Adrenal gland (tissue), 12 donors: ENCODE data around the gene SNX20. TPM values are rescaled to one million over a fixed set of nuclear protein-coding genes. Genes with fewer than 3 reads are reported as not detected.

ENCODE experiments used
- DNase-seq, 7 donors: peaks; one replicate each; pipeline ENCODE4 v3.0.0-alpha.2; 2019 to 2020
- H3K27ac ChIP-seq, 5 donors: fragments of 200-600 bp; sonication (generic) in 4 of 5; 1 replicate in 3 of 5; 2 replicates in 2 of 5; pipeline versions ENCODE4 v1.5.1 to v1.8.0; 2016 to 2020; ENCODE audit warnings: mild to moderate bottlenecking in 1 of 5
- H3K27me3 ChIP-seq: fragments of 200-600 bp; 2 replicates; pipeline ENCODE4 v1.8.0; 2021
- H3K36me3 ChIP-seq, 2 donors: fragments of 200-600 bp; replicated peaks in 1 of 2; 1 replicate in 1 of 2; 2 replicates in 1 of 2; pipeline versions ENCODE4 v1.5.1 to v1.8.0; 2018 to 2022
- H3K4me1 ChIP-seq, 2 donors: fragments of 200-600 bp; replicated peaks in 1 of 2; 1 replicate in 1 of 2; 2 replicates in 1 of 2; pipeline versions ENCODE4 v1.5.1 to v1.8.0; 2018 to 2021
- H3K4me3 ChIP-seq, 4 donors: fragments of 200-600 bp; sonication (generic) in 3 of 4; one replicate each; pipeline ENCODE4 v1.5.1; 2016 to 2018
- H3K9me3 ChIP-seq, 3 donors: fragments of 200-600 bp; sonication (generic) in 1 of 3; replicated peaks in 1 of 3; 1 replicate in 2 of 3; 2 replicates in 1 of 3; pipeline versions ENCODE4 v1.5.1 to v1.8.0; 2016 to 2021
- POLR2A ChIP-seq, 2 donors: fragments of 450-650 bp; IDR thresholded peaks; one replicate each; pipeline ENCODE4 v1.6.1; 2017; ENCODE audit warnings: antibody characterized with exemption in 2 of 2, mild to moderate bottlenecking in 2 of 2, moderate library complexity in 1 of 2
- WGBS, 4 donors: extraction: QIAGEN DNeasy Blood & Tissue Kit in 2 of 4; methylation state at CpG; one replicate each; pipeline versions ENCODE4 v1.1.5 to v1.1.7; 2013 to 2017; 5-methylcytosine and 5-hydroxymethylcytosine counted together
- intact Hi-C, 2 donors: fragments of 100-400 bp; cut with DNase I; formaldehyde crosslinking; loops; one replicate each; pipeline versions ENCODE4 v1.14.1 to v1.15.0; 2022 to 2023
- polyA plus RNA-seq, 3 donors: library from polyadenylated mRNA; stranded (reverse); fragments of 200-250 nt in 2 of 3; fragments of 350-450 nt in 1 of 3; fragmentation: Illumina TruSeq in 1 of 3; extraction: RNeasy Lipid Tissue Mini Kit (QIAGEN cat#74804) in 1 of 3; gene quantifications; one replicate each; pipeline ENCODE4 v1.2.3, GENCODE V29; 2013 to 2014
- total RNA-seq, 9 donors: library from RNA; depleted of rRNA in 4 of 9; stranded (reverse); fragments of >200 nt in 4 of 9; fragments of 120-200 nt in 1 of 9; fragmentation: NEBNext Ultra II Directional in 1 of 9; extraction: Animal tissue kit (Norgen Biotek cat#: 25700) in 1 of 9; gene quantifications; one replicate each; pipeline versions ENCODE4 v1.1.0 to v1.2.4, GENCODE V29; 2013 to 2023
- TF ChIP-seq, protein P1 (sequence below), 6 experiments: fragments of 450-650 bp in 4 of 6; fragments of 200-600 bp in 2 of 6; sonication (generic) in 1 of 6; IDR thresholded peaks; 1 replicate in 5 of 6; 2 replicates in 1 of 6; pipeline versions ENCODE4 v1.5.1 to v1.8.0; 2016 to 2021; ENCODE audit warnings: antibody characterized with exemption in 6 of 6, mild to moderate bottlenecking in 2 of 6, moderate library complexity in 1 of 6
- donor health status: healthy with polysubstance abuse.
- donor health status: Bipolar disorder and iron deficiency.
- donor health status: DM: yes; HTN: yes; CAD: no.
- donor health status: DM: no; HTN: no; CAD: no.
- donor health status: DM: no; HTN: no; CAD: no.
- donor health status: DM: yes; HTN: yes; CAD: no.

The SNX20 gene
- total and polyA plus RNA-seq, 12 donors = 0.12 to 4.0 (median 2.6) TPM

DNA sequence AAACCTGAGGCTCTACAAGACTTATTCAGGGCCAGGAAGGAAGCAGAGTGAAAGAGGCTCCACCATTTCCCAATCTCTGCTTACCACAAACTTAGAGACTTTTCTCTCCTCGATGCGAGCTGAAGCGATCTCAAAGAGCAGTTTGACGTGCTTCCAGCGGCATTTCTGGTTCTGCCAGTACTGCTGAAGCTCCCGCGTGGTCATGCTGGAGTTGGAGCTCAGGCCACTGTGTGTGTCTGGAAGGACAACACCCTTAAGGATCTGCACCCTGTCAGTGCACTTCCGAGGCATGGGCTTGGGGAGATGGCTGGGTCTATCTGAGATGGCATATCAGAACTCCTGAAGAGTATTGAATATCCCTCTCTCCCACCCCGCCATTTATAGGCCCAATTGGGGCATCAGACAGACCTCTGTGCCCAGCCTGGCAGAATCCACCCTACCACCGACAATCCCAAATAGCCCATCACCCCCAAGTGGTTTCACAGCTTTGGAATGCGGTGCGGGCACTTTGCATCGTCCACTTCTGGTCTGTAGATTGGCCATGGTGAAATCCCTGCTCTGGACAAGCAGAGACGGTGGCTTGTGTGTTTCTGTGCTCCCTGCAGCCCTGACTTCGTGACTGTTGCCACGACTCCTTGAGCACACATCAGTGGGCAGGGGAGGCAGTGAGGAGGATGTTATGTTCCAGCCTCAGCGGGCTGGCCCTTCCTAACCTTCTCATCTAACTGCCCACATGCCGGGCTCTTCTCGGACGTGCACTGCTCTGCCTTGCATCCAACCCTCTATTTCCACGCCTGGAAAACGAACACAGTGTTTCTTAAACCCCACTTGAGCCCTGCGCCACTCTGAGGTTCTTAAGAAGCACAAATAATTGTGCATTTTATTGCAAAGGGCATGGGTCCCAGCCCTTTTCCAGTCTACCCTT lies 5.2 kb downstream of the SNX20 start:
- WGBS, 4 donors = 78 to 89% (median 88%) methylated on average over 21 to 23 of the region's 23 CpGs
- intact Hi-C loops = no loop called here
- H3K4me1 ChIP-seq = no peaks in the 10 kb centered on the region

DNA sequence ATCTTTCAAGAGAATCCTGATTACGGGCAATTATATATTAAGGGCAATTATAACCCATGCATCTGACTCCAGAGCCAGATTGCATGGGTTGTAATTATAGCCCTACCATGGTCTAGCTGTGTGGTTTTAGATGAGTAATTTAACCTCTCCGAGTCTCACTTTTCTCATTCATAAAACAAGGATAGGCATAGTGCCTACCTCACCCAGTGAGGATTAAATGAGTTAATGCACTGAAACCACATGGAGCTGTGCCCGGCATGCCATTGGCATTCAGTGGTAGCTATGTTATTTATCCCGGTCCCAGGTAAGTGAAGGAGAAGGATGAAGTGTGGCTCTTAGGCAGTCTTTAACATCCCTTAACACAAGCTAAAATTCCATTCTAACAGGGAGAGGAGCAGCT lies 6.3 kb downstream of the SNX20 start:
- no peaks in the 10 kb centered on the region for H3K4me1 ChIP-seq
- 89 to 93% (median 91%) methylated on average over 4 of the region's 4 CpGs for WGBS, 4 donors
- no peaks in the 10 kb centered on the region for H3K36me3 ChIP-seq
- H3K9me3 ChIP-seq = no peaks in the 10 kb centered on the region
- H3K27me3 ChIP-seq = peaks cover 11% of the 10 kb centered on the region
- DNase-seq = no peak
- no peak overlapping the region for H3K27ac ChIP-seq
- TF ChIP-seq, protein P1, sequence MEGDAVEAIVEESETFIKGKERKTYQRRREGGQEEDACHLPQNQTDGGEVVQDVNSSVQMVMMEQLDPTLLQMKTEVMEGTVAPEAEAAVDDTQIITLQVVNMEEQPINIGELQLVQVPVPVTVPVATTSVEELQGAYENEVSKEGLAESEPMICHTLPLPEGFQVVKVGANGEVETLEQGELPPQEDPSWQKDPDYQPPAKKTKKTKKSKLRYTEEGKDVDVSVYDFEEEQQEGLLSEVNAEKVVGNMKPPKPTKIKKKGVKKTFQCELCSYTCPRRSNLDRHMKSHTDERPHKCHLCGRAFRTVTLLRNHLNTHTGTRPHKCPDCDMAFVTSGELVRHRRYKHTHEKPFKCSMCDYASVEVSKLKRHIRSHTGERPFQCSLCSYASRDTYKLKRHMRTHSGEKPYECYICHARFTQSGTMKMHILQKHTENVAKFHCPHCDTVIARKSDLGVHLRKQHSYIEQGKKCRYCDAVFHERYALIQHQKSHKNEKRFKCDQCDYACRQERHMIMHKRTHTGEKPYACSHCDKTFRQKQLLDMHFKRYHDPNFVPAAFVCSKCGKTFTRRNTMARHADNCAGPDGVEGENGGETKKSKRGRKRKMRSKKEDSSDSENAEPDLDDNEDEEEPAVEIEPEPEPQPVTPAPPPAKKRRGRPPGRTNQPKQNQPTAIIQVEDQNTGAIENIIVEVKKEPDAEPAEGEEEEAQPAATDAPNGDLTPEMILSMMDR (IDR thresholded peaks at IDR 0.05) = no peak
- TF ChIP-seq POLR2A (IDR thresholded peaks at IDR 0.05) = no peak
- intact Hi-C loops = no loop called here
- H3K4me3 ChIP-seq = no peak overlapping the region

More for the DNA sequence above, 5.2 kb downstream of the SNX20 start:
- TF ChIP-seq POLR2A (IDR thresholded peaks at IDR 0.05) = no peak
- TF ChIP-seq, protein P1 (IDR thresholded peaks at IDR 0.05) = no peak
- Histone ChIP-seq H3K27ac (no peak overlapping the region), H3K4me3 (no peak overlapping the region), H3K27me3 (peaks cover 11% of the 10 kb centered on the region), H3K36me3 (no peaks in the 10 kb centered on the region), H3K9me3 (no peaks in the 10 kb centered on the region)
- DNase-seq = no peak

DNA sequence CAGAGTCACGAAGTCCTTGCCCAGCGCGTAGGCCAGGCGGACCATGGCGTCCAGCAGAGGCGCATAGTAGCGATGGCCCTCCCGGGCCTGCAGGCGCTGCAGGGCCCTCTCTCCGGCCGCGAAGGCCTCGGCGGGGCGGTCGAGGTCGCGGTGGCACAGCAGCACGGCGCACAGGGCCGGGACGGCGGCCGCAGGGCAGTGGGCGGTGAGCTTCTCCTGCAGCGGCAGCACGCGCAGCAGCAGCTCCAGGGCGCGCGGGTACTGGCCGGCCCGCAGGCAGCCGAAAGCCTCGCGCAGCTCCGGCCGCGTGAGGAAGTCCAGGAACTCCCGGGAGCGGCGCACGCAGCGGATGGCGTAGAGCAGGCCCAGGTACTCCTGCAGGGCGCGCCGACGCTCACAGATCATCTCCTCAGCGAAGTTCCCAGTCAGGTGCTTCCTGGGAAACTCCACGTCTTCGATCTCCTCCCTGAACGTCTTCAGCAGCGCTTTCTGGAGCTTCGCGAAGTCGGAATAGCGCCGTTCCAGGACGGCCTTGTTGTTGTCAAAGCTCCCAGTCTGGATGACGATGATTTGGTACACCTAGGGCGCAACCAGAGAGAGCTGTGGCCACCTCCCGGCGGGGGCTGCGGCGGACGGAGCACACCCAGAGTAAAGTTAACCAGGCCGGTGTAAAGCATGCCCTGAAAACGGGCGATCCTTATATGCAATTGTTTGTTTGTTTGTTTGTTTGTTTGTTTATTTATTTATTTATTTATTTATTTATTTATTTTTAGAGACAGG lies 7.4 kb downstream of the SNX20 start:
- 54 to 86% (median 68%) methylated on average over 25 to 70 of the region's 70 CpGs for WGBS, 4 donors
- no peaks in the 10 kb centered on the region for H3K4me1 ChIP-seq
- intact Hi-C loops = no loop called here
- H3K27me3 ChIP-seq = peaks cover 11% of the 10 kb centered on the region
- TF ChIP-seq, protein P1 (IDR thresholded peaks at IDR 0.05) = no peak
- no peak for TF ChIP-seq POLR2A (IDR thresholded peaks at IDR 0.05)
- DNase-seq = no peak
- no peak overlapping the region for H3K27ac ChIP-seq
- no peaks in the 10 kb centered on the region for H3K36me3 ChIP-seq
- no peak overlapping the region for H3K4me3 ChIP-seq
- no peaks in the 10 kb centered on the region for H3K9me3 ChIP-seq

DNA sequence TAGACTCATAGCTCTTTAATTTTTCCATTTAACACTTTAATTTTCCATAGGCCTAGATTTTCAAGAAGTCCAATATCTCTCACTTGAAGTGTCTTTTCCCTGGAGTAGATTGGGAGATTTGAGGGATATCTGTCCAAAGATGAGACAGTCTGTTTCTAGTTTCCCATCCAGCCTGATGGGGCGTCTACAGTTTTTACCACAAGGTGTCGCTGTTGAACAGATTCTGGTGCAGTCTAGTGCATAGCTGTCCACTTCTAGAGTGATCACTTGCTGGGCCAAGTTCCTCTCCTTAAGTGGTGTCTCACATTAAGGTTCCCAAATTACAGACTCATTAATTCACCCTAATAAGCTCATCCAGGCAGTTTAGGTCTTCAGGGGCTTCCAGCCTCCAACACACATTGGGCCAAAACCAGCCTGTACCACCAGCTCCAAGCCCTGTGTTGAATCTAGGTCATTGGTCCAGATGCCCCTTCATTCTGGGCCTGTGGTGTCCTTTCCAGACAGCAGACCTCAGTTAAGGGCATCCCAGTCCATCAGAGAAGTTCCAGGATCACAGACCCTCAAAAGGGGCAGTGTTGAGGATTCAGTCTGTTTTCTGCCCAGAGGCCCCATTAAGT lies 9.4 kb downstream of the SNX20 start:
- intact Hi-C loops = no loop called here
- WGBS, 4 donors = 48 to 59% (median 51%) methylated on average over 2 of the region's 2 CpGs

More for the DNA sequence above, 9.4 kb downstream of the SNX20 start:
- TF ChIP-seq POLR2A (IDR thresholded peaks at IDR 0.05) = no peak
- TF ChIP-seq, protein P1 (IDR thresholded peaks at IDR 0.05) = peak; percentile 15 to 50 (median 39)
- no peaks in the 10 kb centered on the region for H3K4me1 ChIP-seq
- DNase-seq = peak in 3 of 7 donors; percentile 29 to 60 (median 47)
- H3K27ac ChIP-seq = no peak overlapping the region
- H3K4me3 ChIP-seq = no peak overlapping the region
- H3K27me3 ChIP-seq = peaks cover 11% of the 10 kb centered on the region
- no peaks in the 10 kb centered on the region for H3K36me3 ChIP-seq
- no peaks in the 10 kb centered on the region for H3K9me3 ChIP-seq
